Tibial artery (tissue), 4 donors: ENCODE measurements around the gene TSPO.

Source experiments
- DNase-seq, 2 donors: peaks; one replicate each; pipeline ENCODE4 v3.0.0-alpha.2; 2019
- H3K27ac ChIP-seq, 2 donors: fragments of 200-600 bp; sonication (generic) in 1 of 2; 1 replicate in 1 of 2; 2 replicates in 1 of 2; pipeline ENCODE4 v1.5.1; 2018 to 2019; ENCODE audit warnings: mild to moderate bottlenecking in 1 of 2
- H3K27me3 ChIP-seq, 2 donors: fragments of 200-600 bp; sonication (generic) in 1 of 2; one replicate each; pipeline versions ENCODE4 v1.5.1 to v1.6.0; 2016 to 2019
- H3K36me3 ChIP-seq, 3 donors: fragments of 200-600 bp; sonication (generic) in 2 of 3; one replicate each; pipeline ENCODE4 v1.5.1; 2016 to 2019; ENCODE audit warnings: mild to moderate bottlenecking in 2 of 3
- H3K4me1 ChIP-seq, 4 donors: fragments of 200-600 bp; sonication (generic) in 2 of 4; 1 replicate in 3 of 4; 2 replicates in 1 of 4; pipeline ENCODE4 v1.5.1; 2016 to 2019
- H3K4me3 ChIP-seq, 2 donors: fragments of 200-600 bp; sonication (generic) in 1 of 2; 1 replicate in 1 of 2; 2 replicates in 1 of 2; pipeline ENCODE4 v1.5.1; 2018 to 2019; ENCODE audit warnings: mild to moderate bottlenecking in 2 of 2
- H3K9me3 ChIP-seq, 3 donors: fragments of 200-600 bp; sonication (generic) in 1 of 3; one replicate each; pipeline ENCODE4 v1.5.1; 2016 to 2019
- intact Hi-C: fragments of 100-400 bp; cut with DNase I; formaldehyde crosslinking; loops from one replicate; pipeline ENCODE4 v1.15.0; 2023; ENCODE audit warnings: low total_unique reads
- TF ChIP-seq, protein P1 (sequence below), 2 experiments: fragments of 200-600 bp in 1 of 2; fragments of 450-650 bp in 1 of 2; IDR thresholded peaks; one replicate each; pipeline ENCODE4 v1.5.1; 2017 to 2019; ENCODE audit warnings: antibody characterized with exemption in 2 of 2, mild to moderate bottlenecking in 1 of 2, moderate library complexity in 1 of 2

The TSPO gene

DNA sequence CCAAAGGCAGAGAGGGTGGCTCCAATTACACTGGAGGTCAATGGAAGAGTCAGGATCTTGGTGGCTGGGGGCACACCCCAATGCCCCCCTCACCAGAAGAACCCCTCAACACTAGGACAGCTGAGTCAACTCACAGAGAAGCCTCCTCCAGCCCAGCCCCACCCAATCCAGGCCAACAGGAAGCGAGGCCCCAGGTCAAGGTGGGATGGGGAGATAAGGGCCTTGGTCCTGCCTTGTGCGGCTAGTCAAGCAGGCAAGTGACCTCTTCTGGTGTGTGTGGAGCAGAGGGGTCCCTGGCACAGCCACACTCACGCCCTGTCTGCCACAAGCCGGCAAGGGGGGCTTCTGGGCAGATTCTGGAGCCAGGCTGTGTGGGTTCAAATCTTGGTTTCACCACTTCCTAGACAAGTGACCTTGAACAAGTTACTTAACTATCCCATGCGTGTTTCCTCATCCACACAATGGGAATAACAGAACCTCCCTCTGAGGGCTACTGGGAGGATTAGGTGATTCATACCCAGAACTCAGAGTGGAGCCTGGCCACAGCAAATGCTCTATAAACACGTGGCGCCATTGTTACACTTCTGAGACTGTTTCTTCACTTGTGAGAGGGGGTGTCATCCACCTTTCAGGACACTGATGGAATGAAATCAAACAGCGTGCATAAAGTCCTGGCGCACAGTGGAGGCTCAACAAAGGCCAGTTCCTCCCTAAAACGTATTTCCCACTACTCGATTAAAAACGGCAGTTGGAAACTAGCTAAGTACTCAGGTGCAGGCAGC, 32.3 kb downstream of the TSPO start:
- intact Hi-C loops, result no loop called here

DNA sequence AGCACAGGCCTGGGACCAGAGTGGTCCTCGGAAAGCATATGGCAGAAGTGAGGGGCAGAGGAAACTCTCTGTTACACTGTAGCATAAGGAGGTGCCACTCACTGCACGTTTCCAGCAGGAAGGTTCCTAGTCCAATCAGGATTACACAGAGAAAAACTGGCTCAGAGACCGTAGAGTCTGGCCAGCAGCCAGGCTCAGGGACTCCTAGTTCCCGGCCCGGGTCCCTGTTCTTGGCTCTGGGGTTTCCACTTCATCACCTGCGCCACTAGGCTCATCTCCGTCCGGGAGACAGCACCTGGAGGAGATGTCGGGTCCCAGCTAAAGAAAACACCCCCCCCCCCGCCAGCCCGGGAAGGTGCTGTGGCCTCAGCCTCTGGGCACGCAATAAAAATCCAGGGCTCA, 34.5 kb downstream of the TSPO start:
- TF ChIP-seq, protein P1, sequence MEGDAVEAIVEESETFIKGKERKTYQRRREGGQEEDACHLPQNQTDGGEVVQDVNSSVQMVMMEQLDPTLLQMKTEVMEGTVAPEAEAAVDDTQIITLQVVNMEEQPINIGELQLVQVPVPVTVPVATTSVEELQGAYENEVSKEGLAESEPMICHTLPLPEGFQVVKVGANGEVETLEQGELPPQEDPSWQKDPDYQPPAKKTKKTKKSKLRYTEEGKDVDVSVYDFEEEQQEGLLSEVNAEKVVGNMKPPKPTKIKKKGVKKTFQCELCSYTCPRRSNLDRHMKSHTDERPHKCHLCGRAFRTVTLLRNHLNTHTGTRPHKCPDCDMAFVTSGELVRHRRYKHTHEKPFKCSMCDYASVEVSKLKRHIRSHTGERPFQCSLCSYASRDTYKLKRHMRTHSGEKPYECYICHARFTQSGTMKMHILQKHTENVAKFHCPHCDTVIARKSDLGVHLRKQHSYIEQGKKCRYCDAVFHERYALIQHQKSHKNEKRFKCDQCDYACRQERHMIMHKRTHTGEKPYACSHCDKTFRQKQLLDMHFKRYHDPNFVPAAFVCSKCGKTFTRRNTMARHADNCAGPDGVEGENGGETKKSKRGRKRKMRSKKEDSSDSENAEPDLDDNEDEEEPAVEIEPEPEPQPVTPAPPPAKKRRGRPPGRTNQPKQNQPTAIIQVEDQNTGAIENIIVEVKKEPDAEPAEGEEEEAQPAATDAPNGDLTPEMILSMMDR (IDR thresholded peaks at IDR 0.05), result no peak
- intact Hi-C loops, result no loop called here
- peak overlapping the region; percentile 70 to 83 for H3K27ac ChIP-seq

More for the DNA sequence above, 32.3 kb downstream of the TSPO start:
- Histone ChIP-seq H3K4me3 (no peak overlapping the region), H3K27me3 (no peaks in the 10 kb centered on the region), H3K9me3 (no peaks in the 10 kb centered on the region), H3K27ac (no peak overlapping the region), H3K4me1 (peaks cover 0 to 18% (median 16%) of the 10 kb centered on the region in 4 donors), H3K36me3 (peaks cover 22 to 39% (median 23%) of the 10 kb centered on the region in 3 donors)
- DNase-seq, result no peak
- TF ChIP-seq, protein P1 (IDR thresholded peaks at IDR 0.05), result no peak

DNA sequence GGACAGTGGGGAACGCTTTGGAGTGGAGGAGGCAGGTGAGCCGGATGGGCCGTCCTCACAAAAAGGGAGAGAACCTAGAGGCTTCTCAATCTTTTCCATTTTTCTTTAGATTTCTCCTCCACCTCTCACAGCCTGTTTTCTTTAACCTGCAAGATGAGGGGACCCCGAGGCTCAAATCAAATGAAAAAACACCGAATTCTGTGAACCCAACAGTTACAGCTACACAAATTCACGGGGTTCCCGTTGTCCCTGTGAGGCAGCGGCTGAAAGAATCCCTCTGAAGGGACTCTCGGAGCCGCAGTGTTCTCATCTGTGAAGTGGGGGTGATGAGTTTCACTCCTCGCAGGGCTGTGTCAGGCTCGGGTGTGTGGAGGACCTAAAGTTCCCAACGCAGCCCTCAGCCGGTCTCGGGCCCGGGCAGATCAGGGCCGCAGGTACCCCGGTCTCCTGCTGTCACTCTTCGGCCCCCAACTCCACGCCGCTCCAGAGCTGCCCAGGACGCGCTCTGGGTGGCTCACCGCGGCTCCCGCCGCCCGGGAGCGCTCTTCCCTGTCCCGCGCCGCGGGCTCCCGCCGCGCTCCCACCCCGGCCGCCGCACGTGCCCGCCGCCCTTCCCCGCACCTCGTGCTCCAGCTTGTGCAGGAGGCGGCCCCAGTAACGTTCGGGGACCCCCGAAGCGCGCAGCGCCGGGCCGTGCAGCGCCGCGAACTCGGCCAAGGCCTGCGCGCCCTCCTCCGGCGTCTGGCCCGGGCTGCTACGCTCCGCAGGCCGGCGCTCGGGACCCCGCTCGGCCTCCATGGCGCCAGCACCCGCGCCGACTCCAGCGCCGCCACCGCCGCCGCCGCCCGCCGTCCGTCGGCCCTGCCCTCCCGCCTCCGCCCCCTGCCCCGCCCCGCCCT, 35.2 kb downstream of the TSPO start, which contains the start of gene TTLL12:
TSS of gene TTLL12 (minus strand) at position 863 of the 899 bp plus-strand sequence. CDS start at position 798, 65 bp downstream.
- Histone ChIP-seq H3K4me3 (peak within 1 kb of the TSS; percentile 72 to 83), H3K9me3 (no peaks in the 10 kb centered on the region), H3K4me1 (peaks cover 0 to 18% (median 16%) of the 10 kb centered on the region in 4 donors), H3K27ac (peak within 1 kb of the TSS; percentile 77 to 87), H3K27me3 (no peaks in the 10 kb centered on the region), H3K36me3 (peaks cover 0 to 12% (median 9%) of the 10 kb centered on the region in 3 donors)
- peak in 1 of 2 donors; percentile 38 for DNase-seq
- intact Hi-C loops, result no loop called here
- TF ChIP-seq, protein P1 (IDR thresholded peaks at IDR 0.05), result no peak

More for the DNA sequence above, 34.5 kb downstream of the TSPO start:
- peaks cover under 1 to 17% (median 9%) of the 10 kb centered on the region in 3 donors for H3K36me3 ChIP-seq
- H3K4me1 ChIP-seq, result peaks cover 0 to 18% (median 16%) of the 10 kb centered on the region in 4 donors
- no peaks in the 10 kb centered on the region for H3K9me3 ChIP-seq
- peak overlapping the region; percentile 72 to 83 for H3K4me3 ChIP-seq
- no peaks in the 10 kb centered on the region for H3K27me3 ChIP-seq
- peak in 1 of 2 donors; percentile 79 for DNase-seq

DNA sequence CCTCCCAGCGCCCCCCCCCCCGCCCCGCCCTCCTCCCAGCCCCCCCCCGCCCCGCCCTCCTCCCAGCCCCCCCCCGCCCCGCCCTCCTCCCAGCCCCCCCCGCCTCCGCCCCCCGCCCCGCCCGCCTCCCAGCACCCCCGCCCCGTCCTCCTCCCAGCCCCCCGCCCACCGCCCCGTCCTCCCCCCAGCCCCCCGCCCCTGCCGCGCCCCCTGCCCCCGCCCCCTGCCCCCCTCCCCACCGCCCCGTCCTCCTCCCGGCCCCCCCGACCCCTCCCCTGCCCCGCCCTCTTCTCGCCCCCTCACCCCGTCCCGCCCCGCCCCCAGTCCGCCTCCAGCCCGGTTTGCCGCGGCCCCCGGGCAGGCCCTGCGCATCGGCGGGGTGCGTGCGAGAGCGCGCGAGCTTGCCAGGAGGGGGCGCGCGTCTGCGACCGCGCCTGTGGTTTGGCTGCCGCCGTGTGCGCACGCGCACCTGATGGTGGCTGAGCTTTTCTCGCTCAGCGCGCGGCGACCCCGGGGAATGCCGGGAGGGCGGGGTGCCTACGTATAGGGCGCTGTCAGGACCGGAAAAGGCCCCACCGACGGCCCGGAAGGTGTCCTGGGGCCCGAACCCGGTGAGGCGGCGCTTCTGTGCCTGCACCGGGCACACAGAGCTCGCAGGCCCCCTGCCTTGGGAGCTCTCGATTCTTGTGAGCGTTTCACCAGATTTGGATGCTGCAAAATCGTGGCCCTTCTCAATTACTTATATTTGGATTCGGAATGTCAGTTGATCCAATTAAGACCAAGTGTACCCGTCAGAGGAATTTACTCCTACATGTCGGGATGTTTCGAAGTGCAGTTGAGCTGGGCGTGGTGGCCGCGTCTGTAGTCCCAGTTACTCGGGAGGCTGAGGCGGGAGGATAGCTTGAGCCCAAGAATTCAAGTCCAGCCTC, 36.1 kb downstream of the TSPO start:
- Histone ChIP-seq H3K4me1 (peaks cover 0 to 18% (median 16%) of the 10 kb centered on the region in 4 donors), H3K9me3 (no peaks in the 10 kb centered on the region), H3K27me3 (no peaks in the 10 kb centered on the region), H3K36me3 (peaks cover 0 to 4% (median 4%) of the 10 kb centered on the region in 3 donors), H3K27ac (peak overlapping the region; percentile 77 to 87), H3K4me3 (peak overlapping the region; percentile 72 to 83)
- intact Hi-C loops, result no loop called here
- DNase-seq, result peak; percentile 93 to 98
- TF ChIP-seq, protein P1 (IDR thresholded peaks at IDR 0.05), result peak; percentile 65 to 72
